HG03159 (cell line): ENCODE results near the gene ALDH16A1.

ENCODE experiments used
- ATAC-seq: cut with Tn5 transposase; IDR thresholded peaks from one replicate; pipeline ENCODE4 v1.9.1; 2021; ENCODE audit warnings: mild to moderate bottlenecking, moderate library complexity; ENCODE audit not compliant: unreplicated experiment

ALDH16A1 gene

DNA sequence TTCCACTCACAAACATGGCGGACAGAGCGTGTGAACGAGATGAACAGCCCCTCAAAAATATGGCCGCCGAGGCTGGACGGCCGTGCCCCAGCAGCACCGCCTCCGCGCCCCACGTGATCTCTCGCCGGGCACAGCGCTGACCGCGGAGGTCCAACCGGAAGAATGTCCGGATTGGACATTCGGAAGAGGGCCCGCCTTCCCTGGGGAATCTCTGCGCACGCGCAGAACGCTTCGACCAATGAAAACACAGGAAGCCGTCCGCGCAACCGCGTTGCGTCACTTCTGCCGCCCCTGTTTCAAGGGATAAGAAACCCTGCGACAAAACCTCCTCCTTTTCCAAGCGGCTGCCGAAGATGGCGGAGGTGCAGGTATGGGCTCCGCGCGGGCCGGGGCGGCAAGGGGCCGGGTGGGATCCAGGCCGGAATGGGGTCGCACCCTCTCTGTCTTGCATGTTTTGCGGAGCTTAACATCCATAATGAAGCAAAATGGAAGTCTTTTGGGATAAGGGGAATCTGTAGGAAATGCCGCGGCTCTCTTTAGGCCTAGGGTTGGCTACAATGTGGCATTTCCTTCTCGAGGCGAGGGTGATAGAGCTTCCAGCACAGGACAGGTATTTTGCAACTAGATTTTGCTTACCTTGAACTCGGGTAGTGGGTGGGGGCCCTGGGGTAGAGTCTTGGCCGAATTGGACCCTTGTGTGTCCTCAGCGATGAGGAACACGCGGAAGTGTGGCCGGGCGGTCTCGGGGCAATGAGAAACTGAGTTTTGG lies 34.4 kb downstream of the ALDH16A1 start, which contains the start of gene RPL13A:
Gene RPL13A (plus strand): TSS at position 332 of the 769 bp plus-strand sequence. CDS start 22 bp downstream, at position 354.
- peak; percentile 84 for ATAC-seq

GRCh38 chr19:49488046-49488862 lies 35.2 kb downstream of the ALDH16A1 start:
- no peak for ATAC-seq

- ATAC-seq: no peak
Observed at GRCh38 chr19:49488863-49489537, 36.0 kb downstream of the ALDH16A1 start.

DNA sequence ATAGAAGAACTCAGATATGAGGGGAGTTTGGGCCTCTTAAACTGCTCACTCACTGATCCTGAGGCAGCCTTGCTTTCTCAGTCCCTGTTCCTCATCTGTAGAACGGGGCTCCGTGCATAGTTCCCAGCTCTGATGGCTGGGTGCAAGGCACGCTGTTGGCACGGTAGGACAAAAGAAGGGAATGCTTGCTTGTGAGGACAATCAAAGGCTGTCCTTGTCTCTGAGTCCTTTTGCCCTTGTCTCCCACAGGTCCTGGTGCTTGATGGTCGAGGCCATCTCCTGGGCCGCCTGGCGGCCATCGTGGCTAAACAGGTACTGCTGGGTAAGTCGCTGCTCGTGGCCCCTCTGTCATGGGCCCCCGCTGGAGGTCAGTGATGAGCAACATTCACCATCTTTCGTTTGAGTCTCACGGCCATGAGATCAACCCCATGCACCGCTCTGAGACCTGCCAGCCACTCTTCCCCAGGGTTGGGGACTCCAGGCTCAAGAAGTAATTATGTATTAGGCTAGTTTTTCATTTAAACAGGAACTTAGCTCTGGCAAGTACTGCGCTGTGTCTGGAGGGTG lies 36.7 kb downstream of the ALDH16A1 start:
- ATAC-seq: no peak

DNA sequence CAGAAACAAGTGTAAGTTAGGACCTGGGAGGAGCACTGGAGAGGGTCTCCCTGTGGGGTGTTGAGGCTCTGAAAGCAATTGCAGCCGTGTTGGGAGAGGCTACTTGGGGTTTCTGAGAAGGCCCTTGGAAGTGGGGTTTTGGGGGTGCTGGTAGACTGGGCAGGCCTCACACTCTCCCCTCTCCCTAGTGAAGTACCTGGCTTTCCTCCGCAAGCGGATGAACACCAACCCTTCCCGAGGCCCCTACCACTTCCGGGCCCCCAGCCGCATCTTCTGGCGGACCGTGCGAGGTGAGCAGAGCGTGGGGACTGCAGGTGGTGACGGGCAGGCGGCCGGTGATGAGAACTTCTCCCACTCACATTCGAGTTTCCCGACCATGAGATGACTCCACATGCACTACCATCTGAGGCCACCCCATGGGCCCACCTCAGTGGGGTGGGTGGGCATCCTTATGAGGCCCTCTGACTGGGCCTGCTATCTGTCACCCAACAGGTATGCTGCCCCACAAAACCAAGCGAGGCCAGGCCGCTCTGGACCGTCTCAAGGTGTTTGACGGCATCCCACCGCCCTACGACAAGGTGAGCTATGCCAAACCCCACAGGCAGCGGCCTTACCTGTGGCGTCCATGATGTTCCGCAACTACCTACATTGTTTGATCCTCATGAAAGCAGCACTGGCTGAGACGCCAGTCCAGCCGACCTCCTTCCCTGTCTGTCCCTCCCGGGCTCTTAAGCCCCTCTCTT lies 37.4 kb downstream of the ALDH16A1 start:
- ATAC-seq: no peak

DNA sequence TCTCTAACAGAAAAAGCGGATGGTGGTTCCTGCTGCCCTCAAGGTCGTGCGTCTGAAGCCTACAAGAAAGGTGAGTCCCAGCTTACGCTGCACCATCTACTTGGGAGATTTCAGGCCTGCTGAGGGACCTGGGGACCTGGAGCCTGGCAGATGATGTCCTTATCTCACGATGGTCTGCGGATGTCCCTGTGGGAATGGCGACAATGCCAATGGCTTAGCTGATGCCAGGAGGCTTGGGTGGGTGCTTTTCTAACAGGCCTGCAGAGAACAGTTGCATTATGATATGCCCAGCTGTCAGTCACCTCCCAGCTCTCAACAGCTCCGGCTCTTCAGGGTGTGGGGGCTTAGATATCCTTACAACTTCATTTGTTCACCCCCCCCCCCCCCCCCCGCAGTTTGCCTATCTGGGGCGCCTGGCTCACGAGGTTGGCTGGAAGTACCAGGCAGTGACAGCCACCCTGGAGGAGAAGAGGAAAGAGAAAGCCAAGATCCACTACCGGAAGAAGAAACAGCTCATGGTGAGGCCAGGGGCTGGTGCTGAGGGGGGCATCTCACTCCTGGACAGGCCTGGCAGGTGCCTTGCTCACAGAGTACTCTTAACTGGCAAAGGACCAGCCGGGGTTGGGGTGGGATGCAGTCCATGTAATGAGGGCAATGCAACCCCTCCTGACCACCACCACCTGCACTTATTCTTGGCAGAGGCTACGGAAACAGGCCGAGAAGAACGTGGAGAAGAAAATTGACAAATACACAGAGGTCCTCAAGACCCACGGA lies 38.2 kb downstream of the ALDH16A1 start:
- no peak for ATAC-seq

DNA sequence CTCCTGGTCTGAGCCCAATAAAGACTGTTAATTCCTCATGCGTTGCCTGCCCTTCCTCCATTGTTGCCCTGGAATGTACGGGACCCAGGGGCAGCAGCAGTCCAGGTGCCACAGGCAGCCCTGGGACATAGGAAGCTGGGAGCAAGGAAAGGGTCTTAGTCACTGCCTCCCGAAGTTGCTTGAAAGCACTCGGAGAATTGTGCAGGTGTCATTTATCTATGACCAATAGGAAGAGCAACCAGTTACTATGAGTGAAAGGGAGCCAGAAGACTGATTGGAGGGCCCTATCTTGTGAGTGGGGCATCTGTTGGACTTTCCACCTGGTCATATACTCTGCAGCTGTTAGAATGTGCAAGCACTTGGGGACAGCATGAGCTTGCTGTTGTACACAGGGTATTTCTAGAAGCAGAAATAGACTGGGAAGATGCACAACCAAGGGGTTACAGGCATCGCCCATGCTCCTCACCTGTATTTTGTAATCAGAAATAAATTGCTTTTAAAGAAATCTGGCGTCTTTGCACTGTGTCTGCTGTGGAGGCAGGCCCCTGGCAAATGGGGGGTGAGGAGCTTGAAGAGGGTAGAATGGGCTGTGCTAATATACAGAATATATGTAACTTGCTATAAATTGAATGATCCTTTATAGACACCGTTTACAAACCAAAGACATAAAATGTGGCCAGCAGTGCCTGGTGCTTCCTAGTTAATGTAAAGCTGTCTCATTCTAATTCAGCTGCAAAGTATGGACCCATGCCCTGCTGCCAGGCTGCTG lies 39.0 kb downstream of the ALDH16A1 start:
- no peak for ATAC-seq

DNA sequence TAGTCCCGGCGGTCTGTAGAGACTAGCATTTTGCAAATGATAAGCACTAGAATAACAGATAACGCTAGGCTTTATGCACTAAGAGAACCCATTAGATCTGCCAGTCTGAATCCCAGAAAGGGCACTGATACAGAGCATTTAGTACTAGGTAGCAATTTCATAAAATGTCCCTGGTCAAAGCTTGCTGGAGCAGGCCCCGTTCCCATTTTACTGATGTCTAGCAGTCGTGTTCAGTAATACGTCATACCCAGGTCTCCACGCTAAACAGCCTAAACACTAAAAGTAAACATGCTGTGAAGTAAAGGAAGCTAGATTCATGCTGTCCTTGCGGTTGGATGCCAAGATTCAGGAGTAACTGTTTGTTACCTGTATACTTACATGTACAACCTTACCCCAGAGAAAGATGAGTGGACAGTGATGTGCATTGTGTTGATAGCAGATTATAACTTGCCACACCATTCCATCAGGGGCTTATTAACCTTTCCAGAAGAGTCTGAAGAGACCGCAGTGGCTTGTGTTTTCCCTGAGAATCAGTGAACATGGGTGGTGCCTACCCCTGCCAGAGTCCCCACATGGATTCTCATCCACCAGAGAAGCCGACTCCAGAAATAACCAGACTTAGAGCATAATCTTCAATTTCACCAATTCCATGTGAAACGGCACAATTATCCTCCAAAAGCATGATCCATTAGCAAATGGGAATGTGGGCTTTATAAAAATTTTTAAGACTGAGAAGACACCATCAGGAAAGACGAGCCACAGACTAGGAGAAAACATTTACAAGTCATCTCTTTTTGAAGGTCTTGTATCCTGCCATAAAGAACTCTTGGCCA lies 39.8 kb downstream of the ALDH16A1 start:
- ATAC-seq: no peak

DNA sequence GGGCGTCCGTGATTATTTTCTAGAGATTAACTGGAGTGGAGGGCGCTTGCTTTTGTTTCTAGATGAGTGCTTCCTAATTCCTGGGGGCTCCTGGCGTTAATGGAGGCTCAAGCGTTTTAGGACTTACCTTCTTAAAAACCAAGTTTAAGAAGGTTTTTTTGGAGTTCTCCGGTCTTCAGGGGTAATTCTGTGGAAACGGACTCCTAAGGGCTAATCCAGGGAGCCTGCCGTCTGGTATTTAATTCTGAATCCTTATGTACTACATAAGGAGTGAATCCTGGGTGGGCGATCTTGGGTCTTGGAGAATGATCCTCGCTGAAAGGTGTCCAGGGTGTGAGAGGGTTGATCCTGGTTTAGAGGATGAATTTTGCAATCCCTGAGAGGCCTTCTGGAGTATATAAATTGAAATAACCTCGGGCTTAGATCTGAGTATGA lies 43.6 kb downstream of the ALDH16A1 start:
- no peak for ATAC-seq

- ATAC-seq: no peak
Observed at GRCh38 chr19:49497047-49497788, 44.2 kb downstream of the ALDH16A1 start.

DNA sequence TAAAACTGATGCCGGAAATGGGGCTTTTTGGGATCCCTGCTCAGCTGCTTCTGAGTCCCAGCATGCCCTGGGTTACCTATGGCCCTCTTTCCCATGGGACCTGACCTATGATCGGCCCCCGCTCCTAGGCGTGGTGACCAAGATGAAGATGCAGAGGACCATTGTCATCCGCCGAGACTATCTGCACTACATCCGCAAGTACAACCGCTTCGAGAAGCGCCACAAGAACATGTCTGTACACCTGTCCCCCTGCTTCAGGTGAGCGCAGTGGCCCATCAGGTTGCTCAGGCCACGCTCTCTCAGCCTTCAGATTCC lies 44.7 kb downstream of the ALDH16A1 start:
- ATAC-seq: no peak

DNA sequence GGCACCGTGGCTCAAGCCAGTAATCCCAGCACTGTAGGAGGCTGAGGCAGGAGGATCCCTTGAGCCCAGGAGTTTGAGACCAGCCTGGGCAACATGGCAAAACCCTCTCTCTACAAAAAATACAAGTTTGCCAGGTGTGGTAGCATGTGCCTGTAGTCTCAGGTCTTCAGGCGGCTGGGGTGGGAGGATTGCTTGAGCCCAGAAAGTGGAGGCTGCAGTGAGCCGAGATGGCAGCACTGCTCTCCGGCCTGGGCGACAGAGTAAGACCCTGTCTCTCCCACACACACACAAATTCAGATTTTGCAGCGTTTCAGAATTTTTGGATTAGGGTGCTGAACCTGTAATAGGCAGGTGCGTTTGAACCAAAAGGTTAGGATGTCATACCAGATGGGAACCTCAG lies 45.5 kb downstream of the ALDH16A1 start:
- no peak for ATAC-seq

GRCh38 chr19:49499030-49499670 lies 46.1 kb downstream of the ALDH16A1 start:
- ATAC-seq: no peak

GRCh38 chr19:49502866-49503581 lies 50.0 kb downstream of the ALDH16A1 start:
- no peak for ATAC-seq

DNA sequence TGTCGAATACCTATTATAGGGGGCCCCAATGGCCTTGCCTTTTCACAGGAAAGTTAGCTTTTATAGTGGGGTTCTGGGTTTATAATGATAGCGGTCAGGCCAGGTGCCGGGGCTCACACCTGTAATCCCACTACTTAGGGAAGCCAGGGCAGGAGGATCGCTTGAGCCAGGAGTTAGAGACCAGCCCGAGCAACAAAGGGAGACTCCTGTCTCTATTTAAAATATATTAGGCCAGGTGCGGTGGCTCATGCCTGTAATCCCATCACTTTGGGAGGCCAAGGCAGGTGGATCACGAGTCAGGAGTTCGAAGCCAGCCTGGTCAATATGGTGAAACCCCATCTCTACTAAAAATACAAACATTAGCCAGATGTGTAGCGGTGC lies 50.5 kb downstream of the ALDH16A1 start:
- no peak for ATAC-seq

DNA sequence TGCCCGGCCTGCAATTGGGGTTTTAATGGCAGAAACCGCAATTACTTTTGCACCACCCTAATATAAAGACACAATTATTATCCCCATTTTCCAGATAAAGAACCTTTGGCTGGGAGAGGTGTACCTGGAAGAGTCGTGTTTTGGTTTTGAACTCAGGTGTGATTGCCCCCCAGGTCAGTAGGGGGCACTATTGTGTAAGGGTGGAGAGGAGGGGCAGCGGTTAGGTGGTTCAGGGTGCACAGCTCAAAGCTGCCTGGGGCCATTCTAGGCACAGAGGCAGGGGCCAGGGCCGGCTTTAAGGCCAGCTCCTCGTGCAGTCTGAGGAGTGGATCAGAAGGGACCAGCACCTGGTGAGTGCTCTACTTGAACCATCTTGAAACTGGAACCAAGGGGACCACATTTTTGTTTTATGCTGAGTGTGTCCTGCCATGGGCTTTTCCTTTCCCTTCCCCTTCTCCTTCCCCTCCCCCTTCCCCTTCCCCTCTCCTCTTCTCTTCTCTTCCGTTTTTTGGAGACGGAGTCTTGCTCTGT lies 53.6 kb downstream of the ALDH16A1 start:
- no peak for ATAC-seq
